GM18873 (cell line): ENCODE results near the gene TRIM27.
"Not testable (repeated sequence)": the region's sequence is repeated elsewhere in the genome, so short reads cannot be mapped to it uniquely, and the experiment has no call there.

ENCODE experiments used
- ATAC-seq: cut with Tn5 transposase; IDR thresholded peaks from one replicate; pipeline ENCODE4 v1.9.1; 2021; ENCODE audit warnings: mild to moderate bottlenecking, moderate library complexity, moderate number of reproducible peaks; ENCODE audit not compliant: unreplicated experiment, low FRiP score

The TRIM27 gene

GRCh38 chr6:28923318-28924102 lies at the start of gene TRIM27:
Gene TRIM27, minus strand, starts transcription at chr6:28923985. Its CDS starts 353 bp downstream, at chr6:28923632.
- ATAC-seq: peak; percentile 76

GRCh38 chr6:28970056-28970455 lies 46.3 kb upstream of the TRIM27 start:
- ATAC-seq: not testable (repeated sequence)

GRCh38 chr6:28969129-28969528 lies 45.3 kb upstream of the TRIM27 start:
- ATAC-seq: no peak

GRCh38 chr6:28968476-28968875 lies 44.7 kb upstream of the TRIM27 start:
- ATAC-seq: no peak

GRCh38 chr6:28965706-28966105 lies 41.9 kb upstream of the TRIM27 start:
- ATAC-seq: no peak

GRCh38 chr6:28960846-28961500 lies 37.2 kb upstream of the TRIM27 start:
- no peak for ATAC-seq

GRCh38 chr6:28958561-28959243 lies 34.9 kb upstream of the TRIM27 start:
- ATAC-seq: not testable (repeated sequence)

GRCh38 chr6:28957795-28958314 lies 34.1 kb upstream of the TRIM27 start:
- not testable (repeated sequence) for ATAC-seq

- ATAC-seq: no peak
Measured at GRCh38 chr6:28956331-28956730, 32.5 kb upstream of the TRIM27 start.

- ATAC-seq: no peak
Measured at GRCh38 chr6:28953585-28954258, 29.9 kb upstream of the TRIM27 start.

- ATAC-seq: no peak
Measured at GRCh38 chr6:28953039-28953584, 29.3 kb upstream of the TRIM27 start.

- ATAC-seq: not testable (repeated sequence)
Measured at GRCh38 chr6:28949656-28950195, 25.9 kb upstream of the TRIM27 start.

GRCh38 chr6:28948782-28949486 lies 25.1 kb upstream of the TRIM27 start:
- ATAC-seq: no peak

- no peak for ATAC-seq
Measured at GRCh38 chr6:28947831-28948270, 24.1 kb upstream of the TRIM27 start.

GRCh38 chr6:28947067-28947765 lies 23.4 kb upstream of the TRIM27 start:
- no peak for ATAC-seq

- no peak for ATAC-seq
Measured at GRCh38 chr6:28945349-28945748, 21.6 kb upstream of the TRIM27 start.

GRCh38 chr6:28944412-28944865 lies 20.7 kb upstream of the TRIM27 start:
- no peak for ATAC-seq

GRCh38 chr6:28943557-28944411 lies 20.0 kb upstream of the TRIM27 start:
- no peak for ATAC-seq
